ENCODE data around the gene KRT81. TPM values are rescaled to one million over a fixed set of nuclear protein-coding genes. Genes with fewer than 3 reads are reported as not detected.
"Not testable (repeated sequence)": the region's sequence is repeated elsewhere in the genome, so short reads cannot be mapped to it uniquely, and the experiment has no call there.

Gene KRT81
- total and polyA plus RNA-seq, 8 donors, result 0.22 to 0.76 (median 0.52) TPM; not detected in 4

DNA sequence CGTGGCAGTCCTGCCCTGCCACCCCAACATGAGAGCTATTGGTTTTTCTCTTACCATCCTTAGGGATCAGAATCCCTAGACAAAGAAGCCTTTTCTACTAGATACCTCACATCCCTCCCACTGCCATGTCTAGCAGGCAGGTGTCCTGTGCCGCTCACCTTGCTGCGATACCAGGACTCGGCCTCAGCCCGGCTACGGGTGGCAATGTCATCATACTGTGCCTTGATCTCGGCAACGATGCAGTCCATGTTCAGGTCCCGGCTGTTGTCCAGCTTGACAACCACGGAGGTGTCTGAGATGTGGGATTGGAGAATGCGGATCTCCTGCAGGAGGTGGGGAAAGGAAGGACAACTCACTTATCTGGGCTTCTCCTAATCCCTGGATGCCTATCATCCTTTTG lies 25.4 kb upstream of the KRT81 start:
- no peaks in the 10 kb centered on the region for H3K4me1 ChIP-seq

GRCh38 chr12:52316290-52316689 lies 25.0 kb upstream of the KRT81 start:
- 79 to 88% methylated on average over 9 of the region's 9 CpGs for WGBS, 2 donors
- no peak for FAIRE-seq

More for the DNA sequence above, 25.4 kb upstream of the KRT81 start:
- FAIRE-seq, result no peak
- no peaks in the 10 kb centered on the region for H3K36me3 ChIP-seq
- H3K4me3 ChIP-seq, result no peak overlapping the region
- H3K27me3 ChIP-seq, result no peaks in the 10 kb centered on the region
- no peak for DNase-seq
- no peak for ATAC-seq
- H3K27ac ChIP-seq, result no peak overlapping the region
- no peaks in the 10 kb centered on the region for H3K9me3 ChIP-seq
- WGBS, 2 donors, result 84 to 94% methylated on average over 11 of the region's 11 CpGs
- intact Hi-C loops (cut with DNase I), result no loop called here
- TF ChIP-seq, protein P1, sequence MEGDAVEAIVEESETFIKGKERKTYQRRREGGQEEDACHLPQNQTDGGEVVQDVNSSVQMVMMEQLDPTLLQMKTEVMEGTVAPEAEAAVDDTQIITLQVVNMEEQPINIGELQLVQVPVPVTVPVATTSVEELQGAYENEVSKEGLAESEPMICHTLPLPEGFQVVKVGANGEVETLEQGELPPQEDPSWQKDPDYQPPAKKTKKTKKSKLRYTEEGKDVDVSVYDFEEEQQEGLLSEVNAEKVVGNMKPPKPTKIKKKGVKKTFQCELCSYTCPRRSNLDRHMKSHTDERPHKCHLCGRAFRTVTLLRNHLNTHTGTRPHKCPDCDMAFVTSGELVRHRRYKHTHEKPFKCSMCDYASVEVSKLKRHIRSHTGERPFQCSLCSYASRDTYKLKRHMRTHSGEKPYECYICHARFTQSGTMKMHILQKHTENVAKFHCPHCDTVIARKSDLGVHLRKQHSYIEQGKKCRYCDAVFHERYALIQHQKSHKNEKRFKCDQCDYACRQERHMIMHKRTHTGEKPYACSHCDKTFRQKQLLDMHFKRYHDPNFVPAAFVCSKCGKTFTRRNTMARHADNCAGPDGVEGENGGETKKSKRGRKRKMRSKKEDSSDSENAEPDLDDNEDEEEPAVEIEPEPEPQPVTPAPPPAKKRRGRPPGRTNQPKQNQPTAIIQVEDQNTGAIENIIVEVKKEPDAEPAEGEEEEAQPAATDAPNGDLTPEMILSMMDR (IDR thresholded peaks at IDR 0.05), result no peak

GRCh38 chr12:52315721-52316120 lies 24.4 kb upstream of the KRT81 start:
- H3K9me3 ChIP-seq; DNase-seq; H3K4me3 ChIP-seq; H3K27ac ChIP-seq; H3K27me3 ChIP-seq; FAIRE-seq; ATAC-seq; H3K4me1 ChIP-seq; intact Hi-C loops (cut with DNase I); H3K36me3 ChIP-seq: not testable (repeated sequence)
- 66 to 73% methylated on average over 9 of the region's 9 CpGs for WGBS, 2 donors
- TF ChIP-seq, protein P1 (IDR thresholded peaks at IDR 0.05), result peak in 1 of 4 donors; percentile 9

More at GRCh38 chr12:52316290-52316689, 25.0 kb upstream of the KRT81 start:
- H3K4me1 ChIP-seq, result no peaks in the 10 kb centered on the region
- H3K27me3 ChIP-seq, result no peaks in the 10 kb centered on the region
- TF ChIP-seq, protein P1 (IDR thresholded peaks at IDR 0.05), result no peak
- no peak overlapping the region for H3K27ac ChIP-seq
- no peak for DNase-seq
- H3K4me3 ChIP-seq, result no peak overlapping the region
- no peaks in the 10 kb centered on the region for H3K9me3 ChIP-seq
- ATAC-seq, result no peak
- H3K36me3 ChIP-seq, result no peaks in the 10 kb centered on the region
- intact Hi-C loops (cut with DNase I), result no loop called here

DNA sequence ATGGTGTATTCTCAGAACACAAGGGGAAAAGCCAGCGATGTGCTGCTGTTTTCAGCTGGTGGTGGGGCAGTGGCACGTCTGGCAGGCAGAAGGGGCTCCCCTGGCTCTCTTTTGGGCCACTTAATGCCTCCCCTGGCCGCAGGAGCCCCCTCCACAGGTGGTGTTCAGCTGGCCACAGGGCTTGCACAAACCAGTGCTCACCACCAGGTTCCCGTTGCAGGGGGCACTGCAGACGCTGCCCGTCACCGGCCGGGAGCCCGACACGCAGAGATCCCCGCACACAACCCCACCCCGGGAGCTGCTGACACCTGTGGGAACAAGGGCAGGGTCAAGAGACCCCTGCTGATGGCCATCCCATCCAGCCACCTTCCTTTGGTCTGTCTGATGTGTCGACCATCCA lies 23.2 kb upstream of the KRT81 start:
- no peak overlapping the region for H3K4me3 ChIP-seq

GRCh38 chr12:52313926-52314325 lies 22.6 kb upstream of the KRT81 start:
- Histone ChIP-seq H3K27me3 (no peaks in the 10 kb centered on the region), H3K9me3 (no peaks in the 10 kb centered on the region), H3K4me3 (no peak overlapping the region), H3K36me3 (no peaks in the 10 kb centered on the region), H3K27ac (no peak overlapping the region), H3K4me1 (no peaks in the 10 kb centered on the region)
- FAIRE-seq (no peak), DNase-seq (no peak), ATAC-seq (no peak)
- WGBS, 2 donors, result 74 to 76% methylated on average over 9 of the region's 9 CpGs
- intact Hi-C loops (cut with DNase I), result no loop called here
- TF ChIP-seq, protein P1 (IDR thresholded peaks at IDR 0.05), result no peak

More for the DNA sequence above, 23.2 kb upstream of the KRT81 start:
- no peaks in the 10 kb centered on the region for H3K27me3 ChIP-seq
- TF ChIP-seq, protein P1 (IDR thresholded peaks at IDR 0.05), result no peak
- WGBS, 2 donors, result 79 to 87% methylated on average over 13 of the region's 13 CpGs
- H3K9me3 ChIP-seq, result no peaks in the 10 kb centered on the region
- H3K36me3 ChIP-seq, result no peaks in the 10 kb centered on the region
- no peak for FAIRE-seq
- ATAC-seq, result no peak
- no peak overlapping the region for H3K27ac ChIP-seq
- no peaks in the 10 kb centered on the region for H3K4me1 ChIP-seq
- DNase-seq, result peak in 1 of 6 donors; percentile 58
- intact Hi-C loops (cut with DNase I), result no loop called here
